Parathyroid adenoma (tissue), 2 donors: ENCODE results near the gene ZNF777.
A peak's percentile ranks its signal among the peaks of the same experiment; 100 is the strongest.

ENCODE experiments used
- H2AFZ ChIP-seq: fragments of 300-600 bp; sonication (generic); one replicate; pipeline ENCODE4 v1.7.0; 2017; ENCODE audit warnings: antibody characterized with exemption, mild to moderate bottlenecking
- H3K27ac ChIP-seq: fragments of 300-600 bp; sonication (generic); one replicate; pipeline ENCODE4 v1.7.0; 2017
- H3K27me3 ChIP-seq: fragments of 300-600 bp; sonication (generic); one replicate; pipeline ENCODE4 v1.7.0; 2017; ENCODE audit warnings: low read length; ENCODE audit not compliant: control insufficient read depth, insufficient read depth
- H3K36me3 ChIP-seq: fragments of 300-600 bp; sonication (generic); one replicate; pipeline ENCODE4 v1.7.0; 2017; ENCODE audit warnings: low read length; ENCODE audit not compliant: control insufficient read depth, insufficient read depth
- H3K4me1 ChIP-seq: fragments of 300-600 bp; sonication (generic); one replicate; pipeline ENCODE4 v1.7.0; 2017; ENCODE audit warnings: control low read depth
- H3K4me2 ChIP-seq: fragments of 300-600 bp; sonication (generic); one replicate; pipeline ENCODE4 v1.7.0; 2017; ENCODE audit warnings: low read length
- H3K4me3 ChIP-seq: fragments of 300-600 bp; sonication (generic); one replicate; pipeline ENCODE4 v1.7.0; 2017; ENCODE audit warnings: low read depth, low read length
- H3K79me2 ChIP-seq: fragments of 300-600 bp; sonication (generic); one replicate; pipeline ENCODE4 v1.7.0; 2017; ENCODE audit warnings: control low read depth
- H3K9ac ChIP-seq: fragments of 300-600 bp; sonication (generic); one replicate; pipeline ENCODE4 v1.7.0; 2017; ENCODE audit warnings: mild to moderate bottlenecking
- H3K9me3 ChIP-seq: fragments of 300-600 bp; sonication (generic); one replicate; pipeline ENCODE4 v1.7.0; 2017; ENCODE audit warnings: low read length; ENCODE audit not compliant: control insufficient read depth
- TF ChIP-seq, protein P1 (sequence below): fragments of 300-600 bp; sonication (generic); IDR thresholded peaks from one replicate; pipeline ENCODE4 v1.7.0; 2017; ENCODE audit warnings: antibody characterized with exemption, mild to moderate bottlenecking
- donor health status: primary hyperparathyroidism.

Gene ZNF777

DNA sequence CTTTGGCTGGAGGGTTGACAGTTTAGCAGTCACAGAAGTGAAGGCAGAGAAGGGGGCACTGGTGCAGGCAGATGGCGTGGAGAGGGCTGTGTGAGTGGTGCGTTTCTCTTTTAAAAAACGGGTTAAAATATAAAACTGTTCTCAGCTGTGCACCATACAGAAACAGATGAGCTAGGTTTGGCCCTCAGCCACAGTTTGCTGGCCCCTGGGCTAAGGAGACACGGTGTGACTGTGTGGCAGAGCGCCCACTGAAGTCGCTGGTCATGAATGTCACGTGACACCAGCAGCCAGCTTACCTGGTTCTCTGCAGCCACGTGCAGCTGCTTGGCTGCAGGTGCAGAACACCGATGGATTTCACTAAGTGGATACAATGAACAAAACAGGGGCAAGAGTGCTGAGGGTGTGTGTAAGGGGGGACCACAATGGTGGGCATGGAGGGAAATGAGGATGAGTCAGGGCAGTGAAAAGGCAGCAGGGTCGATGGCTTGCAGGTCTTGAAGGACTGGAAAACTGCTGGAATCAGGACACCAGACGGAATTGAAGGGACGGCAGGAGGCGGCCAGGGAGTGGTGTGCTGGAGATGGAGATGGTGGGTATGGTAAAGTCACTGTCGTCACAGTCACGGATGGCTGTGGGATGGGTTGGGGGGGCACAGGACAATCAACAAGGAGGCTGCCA, 29.4 kb upstream of the ZNF777 start:
- Histone ChIP-seq H3K27ac (no peak overlapping the region), H3K4me3 (no peak overlapping the region), H3K27me3 (no peaks in the 10 kb centered on the region), H3K9me3 (no peaks in the 10 kb centered on the region), H2AFZ (no peak overlapping the region), H3K36me3 (no peaks in the 10 kb centered on the region), H3K79me2 (peaks cover 15% of the 10 kb centered on the region), H3K4me1 (peaks cover 6% of the 10 kb centered on the region), H3K9ac (no peak overlapping the region), H3K4me2 (no peak overlapping the region)
- TF ChIP-seq, protein P1, sequence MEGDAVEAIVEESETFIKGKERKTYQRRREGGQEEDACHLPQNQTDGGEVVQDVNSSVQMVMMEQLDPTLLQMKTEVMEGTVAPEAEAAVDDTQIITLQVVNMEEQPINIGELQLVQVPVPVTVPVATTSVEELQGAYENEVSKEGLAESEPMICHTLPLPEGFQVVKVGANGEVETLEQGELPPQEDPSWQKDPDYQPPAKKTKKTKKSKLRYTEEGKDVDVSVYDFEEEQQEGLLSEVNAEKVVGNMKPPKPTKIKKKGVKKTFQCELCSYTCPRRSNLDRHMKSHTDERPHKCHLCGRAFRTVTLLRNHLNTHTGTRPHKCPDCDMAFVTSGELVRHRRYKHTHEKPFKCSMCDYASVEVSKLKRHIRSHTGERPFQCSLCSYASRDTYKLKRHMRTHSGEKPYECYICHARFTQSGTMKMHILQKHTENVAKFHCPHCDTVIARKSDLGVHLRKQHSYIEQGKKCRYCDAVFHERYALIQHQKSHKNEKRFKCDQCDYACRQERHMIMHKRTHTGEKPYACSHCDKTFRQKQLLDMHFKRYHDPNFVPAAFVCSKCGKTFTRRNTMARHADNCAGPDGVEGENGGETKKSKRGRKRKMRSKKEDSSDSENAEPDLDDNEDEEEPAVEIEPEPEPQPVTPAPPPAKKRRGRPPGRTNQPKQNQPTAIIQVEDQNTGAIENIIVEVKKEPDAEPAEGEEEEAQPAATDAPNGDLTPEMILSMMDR = no peak

DNA sequence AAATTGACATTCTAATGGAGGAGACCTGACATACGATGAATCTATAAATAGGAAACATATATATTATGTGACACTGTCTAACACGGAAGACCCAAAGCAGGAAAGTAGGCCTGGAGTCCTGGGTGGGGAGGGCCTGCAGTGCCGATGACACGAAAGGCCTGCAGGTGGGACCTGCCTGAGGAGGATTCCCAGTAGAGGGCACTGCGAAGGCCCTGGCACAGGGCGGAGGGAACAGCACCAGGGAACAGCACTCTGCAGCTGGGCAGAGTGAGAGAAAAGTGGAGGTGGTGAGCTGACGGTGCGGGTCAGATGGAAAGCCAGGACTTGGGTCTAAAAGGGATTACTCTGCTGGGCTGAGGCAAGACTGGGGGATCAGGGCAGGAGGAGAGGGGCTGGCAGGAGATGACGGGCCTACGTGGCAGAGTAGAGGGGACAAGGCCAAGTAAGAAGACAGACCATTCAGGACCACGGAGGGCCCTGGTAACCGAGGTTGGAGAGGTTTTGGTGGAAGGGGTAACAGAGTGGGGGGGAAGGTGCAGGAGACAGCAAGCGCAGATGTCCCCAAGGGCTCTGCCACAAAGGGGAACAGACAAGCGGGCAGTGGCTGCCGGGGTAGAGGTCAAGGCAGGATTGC, 28.6 kb upstream of the ZNF777 start:
- Histone ChIP-seq H3K27ac (no peak overlapping the region), H3K9me3 (no peaks in the 10 kb centered on the region), H3K4me3 (no peak overlapping the region), H3K9ac (no peak overlapping the region), H3K4me1 (no peaks in the 10 kb centered on the region), H3K4me2 (no peak overlapping the region), H3K36me3 (no peaks in the 10 kb centered on the region), H3K79me2 (peaks cover 15% of the 10 kb centered on the region), H2AFZ (no peak overlapping the region), H3K27me3 (no peaks in the 10 kb centered on the region)
- TF ChIP-seq, protein P1 = peak; percentile 29

DNA sequence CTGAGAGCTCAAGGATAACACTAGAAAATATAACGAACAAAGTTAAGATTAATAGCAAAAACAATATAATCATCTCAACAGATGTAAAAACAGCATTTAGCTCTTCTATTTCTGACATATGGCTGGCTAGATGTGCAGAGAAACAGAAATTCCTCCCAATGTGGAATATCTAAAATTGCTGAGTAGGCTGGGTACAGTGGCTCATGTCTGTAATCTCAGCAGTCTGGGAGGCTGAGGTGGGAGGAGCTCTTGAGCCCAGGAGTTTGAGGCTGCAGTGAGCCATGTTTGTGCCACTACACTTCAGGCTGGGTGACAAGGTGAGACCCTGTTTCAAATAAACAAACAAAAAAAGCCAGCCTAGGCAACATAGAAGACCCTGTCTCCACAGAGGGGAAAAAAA, 18.7 kb upstream of the ZNF777 start:
- Histone ChIP-seq H3K4me3 (no peak overlapping the region), H3K27ac (no peak overlapping the region), H3K79me2 (peaks cover 3% of the 10 kb centered on the region), H3K9ac (no peak overlapping the region), H3K4me2 (no peak overlapping the region), H3K27me3 (no peaks in the 10 kb centered on the region), H2AFZ (no peak overlapping the region), H3K36me3 (peaks cover 4% of the 10 kb centered on the region), H3K9me3 (no peaks in the 10 kb centered on the region), H3K4me1 (peaks cover 4% of the 10 kb centered on the region)
- TF ChIP-seq, protein P1 = no peak

DNA sequence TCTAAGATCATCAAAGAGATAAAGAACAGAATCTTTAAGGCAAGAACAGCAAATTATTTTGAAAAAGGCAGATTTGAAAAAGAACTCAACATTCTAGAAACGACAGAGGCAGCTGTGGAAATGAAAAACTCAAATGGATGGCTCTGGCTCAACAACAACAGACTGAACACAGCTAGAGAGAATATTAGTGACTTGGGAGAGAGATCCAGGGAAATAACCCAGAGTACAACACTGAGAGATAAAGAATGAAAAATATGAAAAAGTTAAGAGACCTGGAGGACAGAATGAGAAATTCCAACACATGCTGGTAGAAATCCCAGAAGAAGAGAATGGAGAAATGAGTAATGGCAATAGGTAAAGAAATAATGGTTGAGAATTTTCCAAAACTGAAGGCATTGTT, 17.9 kb upstream of the ZNF777 start:
- Histone ChIP-seq H3K9me3 (no peaks in the 10 kb centered on the region), H3K79me2 (peaks cover 3% of the 10 kb centered on the region), H3K4me2 (no peak overlapping the region), H2AFZ (no peak overlapping the region), H3K27me3 (no peaks in the 10 kb centered on the region), H3K36me3 (peaks cover 4% of the 10 kb centered on the region), H3K4me1 (peaks cover 4% of the 10 kb centered on the region), H3K4me3 (no peak overlapping the region), H3K27ac (no peak overlapping the region), H3K9ac (no peak overlapping the region)
- TF ChIP-seq, protein P1 = no peak
